ENCODE results near the gene TRMO. TPM values are rescaled to one million over a fixed set of nuclear protein-coding genes. Genes with fewer than 3 reads are reported as not detected.

TRMO gene
- total RNA-seq, 2 experiments from 2014 or later = 25.6 to 27.6 TPM

GRCh38 chr9:97910357-97910756, 11.9 kb downstream of the TRMO start:
- POLR2A ChIA-PET = interaction anchor here (8.9 kb wide), 1 partner anchor 10 kb away, joined by 125 read pairs; the partner anchor contains the start of gene TRMO
- Mint-ChIP-seq H3K4me3 (no peak overlapping the region), H3K4me1 (peaks cover 31% of the 10 kb centered on the region), H3K27ac (peak overlapping the region; percentile 39), H3K36me3 (peaks cover 44% of the 10 kb centered on the region), H3K27me3 (no peaks in the 10 kb centered on the region), H3K9me3 (no peaks in the 10 kb centered on the region)
- ATAC-seq (ENCODE audit: low read depth) (no peak), DNase-seq (no peak)

GRCh38 chr9:97908705-97909104, 13.6 kb downstream of the TRMO start:
- ATAC-seq (ENCODE audit: low read depth) (no peak), DNase-seq (no peak)
- peaks cover 37% of the 10 kb centered on the region for H3K4me1 Mint-ChIP-seq
- H3K27me3 Mint-ChIP-seq = no peaks in the 10 kb centered on the region
- POLR2A ChIA-PET = interaction anchor here (8.9 kb wide), 1 partner anchor 11 kb away, joined by 125 read pairs; the partner anchor contains the start of gene TRMO
- no peaks in the 10 kb centered on the region for H3K9me3 Mint-ChIP-seq
- peak overlapping the region; percentile 32 for H3K27ac Mint-ChIP-seq
- H3K4me3 Mint-ChIP-seq = no peak overlapping the region
- H3K36me3 Mint-ChIP-seq = peaks cover 34% of the 10 kb centered on the region

- ATAC-seq (ENCODE audit: low read depth) (no peak), DNase-seq (no peak)
- POLR2A ChIA-PET = interaction anchor here (8.9 kb wide), 1 partner anchor 12 kb away, joined by 125 read pairs; the partner anchor contains the start of gene TRMO
- peaks cover 33% of the 10 kb centered on the region for H3K36me3 Mint-ChIP-seq
- H3K27me3 Mint-ChIP-seq = no peaks in the 10 kb centered on the region
- H3K9me3 Mint-ChIP-seq = no peaks in the 10 kb centered on the region
- H3K4me1 Mint-ChIP-seq = peaks cover 43% of the 10 kb centered on the region
- peak overlapping the region; percentile 99 for H3K27ac Mint-ChIP-seq
- peak overlapping the region; percentile 84 for H3K4me3 Mint-ChIP-seq
These were observed 14.7 kb downstream of the TRMO start for GRCh38 chr9:97907632-97908031.

GRCh38 chr9:97907046-97907445, 15.3 kb downstream of the TRMO start:
- no peaks in the 10 kb centered on the region for H3K27me3 Mint-ChIP-seq
- peaks cover 45% of the 10 kb centered on the region for H3K4me1 Mint-ChIP-seq
- ATAC-seq (ENCODE audit: low read depth) = peak; percentile 6
- peaks cover 34% of the 10 kb centered on the region for H3K36me3 Mint-ChIP-seq
- H3K27ac Mint-ChIP-seq = peak overlapping the region; percentile 99
- H3K9me3 Mint-ChIP-seq = no peaks in the 10 kb centered on the region
- peak overlapping the region; percentile 84 for H3K4me3 Mint-ChIP-seq
- POLR2A ChIA-PET = interaction anchor here (1.0 to 8.9 kb wide), 3 partner anchors 13 to 138 kb away, joined by 3 to 125 read pairs (median 3); partner anchors contain the start of gene TRMO
- DNase-seq = no peak

GRCh38 chr9:97906236-97906831, 16.0 kb downstream of the TRMO start:
- Mint-ChIP-seq H3K36me3 (peaks cover 34% of the 10 kb centered on the region), H3K9me3 (no peaks in the 10 kb centered on the region)
- no peak for DNase-seq

GRCh38 chr9:97905228-97905627, 17.1 kb downstream of the TRMO start:
- Mint-ChIP-seq H3K27me3 (no peaks in the 10 kb centered on the region), H3K36me3 (peaks cover 29% of the 10 kb centered on the region), H3K4me3 (peak overlapping the region; percentile 86), H3K9me3 (no peaks in the 10 kb centered on the region), H3K27ac (peak overlapping the region; percentile 94), H3K4me1 (peaks cover 53% of the 10 kb centered on the region)
- peak; percentile 63 for ATAC-seq (ENCODE audit: low read depth)
- no peak for DNase-seq
- POLR2A ChIA-PET = interaction anchor here (0.8 to 8.9 kb wide), 5 partner anchors 15 to 272 kb away, joined by 4 to 125 read pairs (median 4); partner anchors contain the start of genes ANP32B, NANS, NCBP1 and TRMO

More at GRCh38 chr9:97906236-97906831, 16.0 kb downstream of the TRMO start:
- POLR2A ChIA-PET = interaction anchor here (0.7 to 8.9 kb wide), 7 partner anchors 14 to 273 kb away, joined by 3 to 125 read pairs (median 3); partner anchors contain the start of genes ANP32B, NANS, NCBP1 and TRMO
- Mint-ChIP-seq H3K27ac (peak overlapping the region; percentile 99), H3K27me3 (no peaks in the 10 kb centered on the region), H3K4me3 (peak overlapping the region; percentile 84), H3K4me1 (peaks cover 49% of the 10 kb centered on the region)
- ATAC-seq (ENCODE audit: low read depth) = no peak

- H3K9me3 Mint-ChIP-seq = no peaks in the 10 kb centered on the region
- peak overlapping the region; percentile 86 for H3K4me3 Mint-ChIP-seq
- peak overlapping the region; percentile 94 for H3K27ac Mint-ChIP-seq
- H3K27me3 Mint-ChIP-seq = no peaks in the 10 kb centered on the region
- peak; percentile 87 for ATAC-seq (ENCODE audit: low read depth)
- peaks cover 52% of the 10 kb centered on the region for H3K4me1 Mint-ChIP-seq
- DNase-seq = peak; percentile 62
- H3K36me3 Mint-ChIP-seq = peaks cover 25% of the 10 kb centered on the region
- POLR2A ChIA-PET = interaction anchor here (0.8 to 8.9 kb wide), 4 partner anchors 15 to 271 kb away, joined by 4 to 125 read pairs (median 4); partner anchors contain the start of genes NANS, NCBP1, TRMO and TSTD2
These were observed 17.6 kb downstream of the TRMO start for GRCh38 chr9:97904725-97905124.

- Mint-ChIP-seq H3K9me3 (no peaks in the 10 kb centered on the region), H3K4me1 (peaks cover 46% of the 10 kb centered on the region), H3K27me3 (no peaks in the 10 kb centered on the region), H3K36me3 (peaks cover 19% of the 10 kb centered on the region), H3K27ac (peak overlapping the region; percentile 52), H3K4me3 (peak overlapping the region; percentile 43)
- no peak for ATAC-seq (ENCODE audit: low read depth)
- POLR2A ChIA-PET = interaction anchor here (0.6 to 3.1 kb wide), 3 partner anchors 10 to 354 kb away, joined by 3 to 21 read pairs (median 3); partner anchors contain the start of gene TRMO
- DNase-seq = no peak
These were observed 19.1 kb downstream of the TRMO start for GRCh38 chr9:97903177-97903576.

GRCh38 chr9:97900738-97901565, 21.3 kb downstream of the TRMO start:
- DNase-seq = no peak
- Mint-ChIP-seq H3K4me1 (peaks cover 32% of the 10 kb centered on the region), H3K4me3 (no peak overlapping the region), H3K9me3 (no peaks in the 10 kb centered on the region), H3K27me3 (no peaks in the 10 kb centered on the region), H3K36me3 (peaks cover 8% of the 10 kb centered on the region), H3K27ac (no peak overlapping the region)
- ATAC-seq (ENCODE audit: low read depth) = no peak
- POLR2A ChIA-PET = interaction anchor here (0.5 to 3.1 kb wide), 7 partner anchors 10 to 1202 kb away, joined by 3 to 21 read pairs (median 3); partner anchors contain the start of genes TRMO and XPA

GRCh38 chr9:97900103-97900737, 22.1 kb downstream of the TRMO start:
- H3K4me1 Mint-ChIP-seq = peaks cover 28% of the 10 kb centered on the region
- no peaks in the 10 kb centered on the region for H3K27me3 Mint-ChIP-seq
- peak overlapping the region; percentile 33 for H3K27ac Mint-ChIP-seq
- POLR2A ChIA-PET = interaction anchor here (0.8 to 1.4 kb wide), 4 partner anchors 9 to 203 kb away, joined by 3 to 6 read pairs (median 4); partner anchors contain the start of genes TRMO and XPA
- no peaks in the 10 kb centered on the region for H3K9me3 Mint-ChIP-seq
- H3K36me3 Mint-ChIP-seq = peaks cover 13% of the 10 kb centered on the region
- no peak overlapping the region for H3K4me3 Mint-ChIP-seq
- DNase-seq = no peak
- no peak for ATAC-seq (ENCODE audit: low read depth)

- peaks cover 3% of the 10 kb centered on the region for H3K9me3 Mint-ChIP-seq
- H3K4me3 Mint-ChIP-seq = no peak overlapping the region
- no peaks in the 10 kb centered on the region for H3K27me3 Mint-ChIP-seq
- DNase-seq (no peak), ATAC-seq (ENCODE audit: low read depth) (no peak)
- POLR2A ChIA-PET = interaction anchor here (0.9 kb wide), 1 partner anchor 26 kb away, joined by 3 read pairs; the partner anchor contains the start of gene TRMO
- H3K36me3 Mint-ChIP-seq = peaks cover 9% of the 10 kb centered on the region
- peaks cover under 1% of the 10 kb centered on the region for H3K4me1 Mint-ChIP-seq
- H3K27ac Mint-ChIP-seq = no peak overlapping the region
These were observed 26.5 kb downstream of the TRMO start for GRCh38 chr9:97895695-97896332.

- peaks cover 9% of the 10 kb centered on the region for H3K36me3 Mint-ChIP-seq
- no peak overlapping the region for H3K4me3 Mint-ChIP-seq
- peaks cover 3% of the 10 kb centered on the region for H3K4me1 Mint-ChIP-seq
- peaks cover 3% of the 10 kb centered on the region for H3K9me3 Mint-ChIP-seq
- ATAC-seq (ENCODE audit: low read depth) = no peak
- no peaks in the 10 kb centered on the region for H3K27me3 Mint-ChIP-seq
- no peak for DNase-seq
- POLR2A ChIA-PET = no interaction called here
- H3K27ac Mint-ChIP-seq = no peak overlapping the region
These were observed 27.1 kb downstream of the TRMO start for GRCh38 chr9:97895211-97895610.

All from activated naive CD8-positive, alpha-beta T cell treated with anti-CD3 and anti-CD28 coated beads, Interleukin-2, amount 10 ng/mL, durations not matched to agents 7 days and 5 days (primary cell).